K562 treated with DMSO at 1 percent for 48 hours (cell line): Measurements from ENCODE around the gene DNMT3L. TPM values are rescaled to one million over a fixed set of nuclear protein-coding genes. Genes with fewer than 3 reads are reported as not detected.

ENCODE experiments used
- total RNA-seq: library from RNA; unstranded; fragments of 300-600 nt; gene quantifications from 2 replicates; pipeline ENCODE4 v1.2.3, GENCODE V29; 2022; ENCODE audit warnings: low replicate concordance; ENCODE audit errors: extremely low read depth

DNMT3L gene
- not detected in 2 replicates for total RNA-seq

GRCh38 chr21:44261675-44262295 lies at the start of gene DNMT3L:
DNMT3L (minus strand) TSS chr21:44261897; CDS start chr21:44261259, 638 bp downstream.

GRCh38 chr21:44299458-44300261 lies 38.0 kb upstream of the DNMT3L start, which contains the start of gene PFKL:
PFKL (plus strand) TSS chr21:44300053; CDS start chr21:44300106, 53 bp downstream.

GRCh38 chr21:44285138-44285992 lies 23.7 kb upstream of the DNMT3L start, which contains the start of gene AIRE:
AIRE (plus strand) TSS chr21:44285876; CDS start chr21:44286007, 131 bp downstream.

GRCh38 chr21:44240842-44241241 lies 20.9 kb downstream of the DNMT3L start, which contains the start of gene ICOSLG:
ICOSLG (minus strand) TSS chr21:44240943; CDS start chr21:44240817, 126 bp downstream.

Other genes starting within 250 kb of the DNMT3L start
- gene TRAPPC10, start 249.6 kb downstream of the DNMT3L start, total RNA-seq = not detected in 2 replicates
- gene PWP2, start 154.5 kb downstream of the DNMT3L start, total RNA-seq = not detected in 2 replicates
- gene GATD3, start 128.2 kb downstream of the DNMT3L start, total RNA-seq = not detected in 2 replicates
- not detected in 2 replicates for gene ICOSLG, start 21.0 kb downstream of the DNMT3L start, total RNA-seq
- not detected in 2 replicates for gene AIRE, start 24.0 kb upstream of the DNMT3L start, total RNA-seq
- 169 TPM in 1 of 2 replicates, not detected in the other for gene PFKL, start 38.2 kb upstream of the DNMT3L start, total RNA-seq
- gene CFAP410, start 77.5 kb upstream of the DNMT3L start, total RNA-seq = not detected in 2 replicates
- gene TRPM2, start 91.7 kb upstream of the DNMT3L start, total RNA-seq = not detected in 2 replicates
- not detected in 2 replicates for gene LRRC3, start 193.6 kb upstream of the DNMT3L start, total RNA-seq